DND-41 (cell line): Measurements from ENCODE around the gene MYPN.

Source experiments
- CTCF ChIP-seq: IDR thresholded peaks from 2 replicates; pipeline ENCODE4 v1.5.1; 2012; ENCODE audit warnings: borderline replicate concordance, low read length, moderate library complexity, mild to moderate bottlenecking; ENCODE audit not compliant: poor library complexity, severe bottlenecking; ENCODE audit errors: extremely low read depth
- EZH2 ChIP-seq: IDR thresholded peaks from 3 replicates; pipeline ENCODE4 v1.6.1; 2012; ENCODE audit warnings: borderline replicate concordance, low read depth, mild to moderate bottlenecking, moderate library complexity, low read length, inconsistent platforms; ENCODE audit not compliant: severe bottlenecking

GRCh38 chr10:68081916-68082315, 27.4 kb upstream of the MYPN start:
- TF ChIP-seq CTCF = no peak
- TF ChIP-seq EZH2 = no peak
